Colonic mucosa (tissue), 4 donors: ENCODE data around the gene SLC11A2. TPM values are rescaled to one million over a fixed set of nuclear protein-coding genes. Genes with fewer than 3 reads are reported as not detected.

Source experiments
- DNase-seq: peaks from one replicate; pipeline ENCODE4 v3.0.0-alpha.2; 2020
- H3K27ac ChIP-seq: fragments of 200-600 bp; one replicate; pipeline ENCODE4 v1.8.0; 2021
- H3K27me3 ChIP-seq: fragments of 200-600 bp; one replicate; pipeline ENCODE4 v1.8.0; 2021
- H3K36me3 ChIP-seq: fragments of 200-600 bp; one replicate; pipeline ENCODE4 v1.8.0; 2021
- H3K4me1 ChIP-seq: fragments of 200-600 bp; one replicate; pipeline ENCODE4 v1.8.0; 2021; ENCODE audit warnings: mild to moderate bottlenecking
- H3K4me3 ChIP-seq: fragments of 200-600 bp; one replicate; pipeline ENCODE4 v1.8.0; 2021
- H3K9ac ChIP-seq, 2 donors: one replicate each; pipeline ENCODE4 v1.7.0; 2013; ENCODE audit warnings: control low read depth in 2 of 2, low read depth in 2 of 2, low read length in 2 of 2
- H3K9me3 ChIP-seq: fragments of 200-600 bp; one replicate; pipeline ENCODE4 v1.8.0; 2021
- CTCF ChIP-seq: fragments of 200-600 bp; IDR thresholded peaks from one replicate; pipeline ENCODE4 v1.8.0; 2022; ENCODE audit warnings: antibody characterized with exemption, mild to moderate bottlenecking
- intact Hi-C: fragments of 100-400 bp; cut with DNase I; formaldehyde crosslinking; loops from one replicate; pipeline ENCODE4 v1.14.1; 2022
- total RNA-seq, 2 donors: library from RNA; stranded (reverse); fragmentation: NEBNext Ultra II Directional in 1 of 2; extraction: Animal tissue kit (Norgen Biotek cat#: 25700) in 1 of 2; gene quantifications; one replicate each; pipeline ENCODE4 v1.2.1, GENCODE V29; 2021
- donor health status: healthy.
- donor health status: DM: no; HTN: no; CAD: no.
- donor health status: DM: no; HTN: no; CAD: no.

SLC11A2 gene
- total RNA-seq, 2 donors from 2014 or later = 51.6 to 52.0 TPM

GRCh38 chr12:50990791-50991190 is 35.4 kb downstream of the SLC11A2 start:
- Histone ChIP-seq H3K4me1 (no peaks in the 10 kb centered on the region), H3K27me3 (no peaks in the 10 kb centered on the region), H3K27ac (no peak overlapping the region), H3K9me3 (no peaks in the 10 kb centered on the region), H3K36me3 (peaks cover 5% of the 10 kb centered on the region), H3K4me3 (no peak overlapping the region), H3K9ac (no peak overlapping the region)
- no peak for TF ChIP-seq CTCF
- intact Hi-C loops = no loop called here
- DNase-seq = no peak

- DNase-seq = no peak
- no peak for TF ChIP-seq CTCF
- intact Hi-C loops = no loop called here
- H3K4me3 ChIP-seq = no peak overlapping the region
- no peaks in the 10 kb centered on the region for H3K36me3 ChIP-seq
- H3K9me3 ChIP-seq = no peaks in the 10 kb centered on the region
- H3K4me1 ChIP-seq = no peaks in the 10 kb centered on the region
- H3K27ac ChIP-seq = no peak overlapping the region
- H3K9ac ChIP-seq = no peak overlapping the region
- H3K27me3 ChIP-seq = no peaks in the 10 kb centered on the region
Measured at GRCh38 chr12:50990147-50990727, 35.9 kb downstream of the SLC11A2 start.

- Histone ChIP-seq H3K9me3 (no peaks in the 10 kb centered on the region), H3K36me3 (no peaks in the 10 kb centered on the region), H3K9ac (no peak overlapping the region), H3K4me3 (no peak overlapping the region), H3K27me3 (no peaks in the 10 kb centered on the region), H3K4me1 (no peaks in the 10 kb centered on the region), H3K27ac (no peak overlapping the region)
- DNase-seq = no peak
- no peak for TF ChIP-seq CTCF
- intact Hi-C loops = loop anchor here (5.0 kb wide), 2 partner anchors 67 to 222 kb away; no protein-coding TSS in a partner anchor
Measured at GRCh38 chr12:50988871-50989270, 37.3 kb downstream of the SLC11A2 start.

- no peak overlapping the region for H3K9ac ChIP-seq
- intact Hi-C loops = loop anchor here (5.0 kb wide), 2 partner anchors 66 to 221 kb away; no protein-coding TSS in a partner anchor
- TF ChIP-seq CTCF = no peak
- no peak overlapping the region for H3K27ac ChIP-seq
- no peak for DNase-seq
- no peak overlapping the region for H3K4me3 ChIP-seq
- H3K36me3 ChIP-seq = no peaks in the 10 kb centered on the region
- no peaks in the 10 kb centered on the region for H3K4me1 ChIP-seq
- H3K9me3 ChIP-seq = no peaks in the 10 kb centered on the region
- H3K27me3 ChIP-seq = no peaks in the 10 kb centered on the region
Measured at GRCh38 chr12:50988051-50988450, 38.1 kb downstream of the SLC11A2 start.

- peak overlapping the region; percentile 35 for H3K27ac ChIP-seq
- no peaks in the 10 kb centered on the region for H3K4me1 ChIP-seq
- intact Hi-C loops = loop anchor here (2.0 to 5.0 kb wide), 3 partner anchors 65 to 220 kb away; no protein-coding TSS in a partner anchor
- peak; percentile 46 for TF ChIP-seq CTCF
- no peaks in the 10 kb centered on the region for H3K36me3 ChIP-seq
- peak; percentile 77 for DNase-seq
- H3K9me3 ChIP-seq = no peaks in the 10 kb centered on the region
- H3K9ac ChIP-seq = peak overlapping the region in 1 of 2 donors; percentile 21
- H3K4me3 ChIP-seq = no peak overlapping the region
- H3K27me3 ChIP-seq = no peaks in the 10 kb centered on the region
Measured at GRCh38 chr12:50986966-50987737, 39.0 kb downstream of the SLC11A2 start.
